22Rv1 (cell line): ENCODE results near the gene ATF1.

ENCODE experiments used
- ZFX ChIP-seq: fragments of 450-650 bp; IDR thresholded peaks from 2 replicates; pipeline ENCODE4 v1.6.1; 2017; ENCODE audit warnings: antibody characterized with exemption, borderline replicate concordance
- TF ChIP-seq, protein P1 (sequence below): fragments of 450-650 bp; IDR thresholded peaks from 2 replicates; pipeline ENCODE4 v1.5.1; 2017; ENCODE audit warnings: mild to moderate bottlenecking

DNA sequence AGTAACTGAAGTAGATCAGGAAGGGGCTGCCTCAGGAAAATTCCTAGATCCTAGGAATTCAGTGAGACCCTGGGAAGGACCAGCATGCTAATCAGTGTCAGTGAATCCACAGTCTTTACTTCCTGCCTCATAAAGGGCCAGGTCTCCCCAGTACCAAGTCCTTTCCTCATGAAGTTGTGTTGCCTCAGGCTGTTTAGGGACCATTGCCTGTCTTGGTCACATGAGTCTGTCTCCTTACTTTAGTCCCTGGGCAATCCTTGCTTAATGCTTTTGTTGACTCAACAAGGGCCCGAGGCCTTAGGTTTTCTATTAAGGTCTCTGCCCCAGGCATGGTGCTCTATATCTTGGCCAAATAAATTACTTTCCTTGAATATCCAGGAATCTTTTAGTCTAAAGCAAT is 16.1 kb upstream of the ATF1 start:
- TF ChIP-seq, protein P1, sequence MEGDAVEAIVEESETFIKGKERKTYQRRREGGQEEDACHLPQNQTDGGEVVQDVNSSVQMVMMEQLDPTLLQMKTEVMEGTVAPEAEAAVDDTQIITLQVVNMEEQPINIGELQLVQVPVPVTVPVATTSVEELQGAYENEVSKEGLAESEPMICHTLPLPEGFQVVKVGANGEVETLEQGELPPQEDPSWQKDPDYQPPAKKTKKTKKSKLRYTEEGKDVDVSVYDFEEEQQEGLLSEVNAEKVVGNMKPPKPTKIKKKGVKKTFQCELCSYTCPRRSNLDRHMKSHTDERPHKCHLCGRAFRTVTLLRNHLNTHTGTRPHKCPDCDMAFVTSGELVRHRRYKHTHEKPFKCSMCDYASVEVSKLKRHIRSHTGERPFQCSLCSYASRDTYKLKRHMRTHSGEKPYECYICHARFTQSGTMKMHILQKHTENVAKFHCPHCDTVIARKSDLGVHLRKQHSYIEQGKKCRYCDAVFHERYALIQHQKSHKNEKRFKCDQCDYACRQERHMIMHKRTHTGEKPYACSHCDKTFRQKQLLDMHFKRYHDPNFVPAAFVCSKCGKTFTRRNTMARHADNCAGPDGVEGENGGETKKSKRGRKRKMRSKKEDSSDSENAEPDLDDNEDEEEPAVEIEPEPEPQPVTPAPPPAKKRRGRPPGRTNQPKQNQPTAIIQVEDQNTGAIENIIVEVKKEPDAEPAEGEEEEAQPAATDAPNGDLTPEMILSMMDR = no peak
- no peak for TF ChIP-seq ZFX
